NCI-H128 (cell line): ENCODE measurements around the gene NPHP3.

Experiments used
- DNase-seq: peaks from one replicate; lab custom pipeline; 2025; ENCODE audit not compliant: unreplicated experiment; lab: John Stamatoyannopoulos, UW

The NPHP3 gene

GRCh38 chr3:132703733-132704132 is 18.5 kb downstream of the NPHP3 start:
- no peak for DNase-seq

DNA sequence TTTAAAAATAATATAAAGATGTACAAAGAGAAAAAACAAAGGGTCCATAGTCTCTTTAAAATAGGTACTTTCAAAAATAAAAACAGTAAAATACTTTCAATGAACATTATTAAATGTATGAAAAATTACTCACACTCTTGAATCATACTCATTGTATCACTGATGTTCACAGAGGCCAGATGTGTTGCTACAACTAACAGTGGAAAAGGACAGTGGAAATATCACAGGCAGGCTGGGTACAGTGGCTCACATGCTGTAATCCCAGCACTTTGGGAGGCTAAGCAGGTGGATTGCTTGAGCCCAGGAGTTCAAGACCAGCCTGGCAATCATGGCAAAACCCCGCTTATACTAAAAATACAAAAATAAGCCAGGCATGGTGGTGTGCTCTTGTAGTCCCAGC is 26.8 kb downstream of the NPHP3 start:
- DNase-seq, result no peak

- DNase-seq, result no peak
These were observed 27.2 kb downstream of the NPHP3 start for GRCh38 chr3:132694991-132695390.

- no peak for DNase-seq
These were observed 32.2 kb downstream of the NPHP3 start for GRCh38 chr3:132690040-132690439.

GRCh38 chr3:132682201-132682600 is 40.0 kb downstream of the NPHP3 start:
- no peak for DNase-seq

GRCh38 chr3:132681421-132681820 is 40.8 kb downstream of the NPHP3 start:
- no peak for DNase-seq

DNA sequence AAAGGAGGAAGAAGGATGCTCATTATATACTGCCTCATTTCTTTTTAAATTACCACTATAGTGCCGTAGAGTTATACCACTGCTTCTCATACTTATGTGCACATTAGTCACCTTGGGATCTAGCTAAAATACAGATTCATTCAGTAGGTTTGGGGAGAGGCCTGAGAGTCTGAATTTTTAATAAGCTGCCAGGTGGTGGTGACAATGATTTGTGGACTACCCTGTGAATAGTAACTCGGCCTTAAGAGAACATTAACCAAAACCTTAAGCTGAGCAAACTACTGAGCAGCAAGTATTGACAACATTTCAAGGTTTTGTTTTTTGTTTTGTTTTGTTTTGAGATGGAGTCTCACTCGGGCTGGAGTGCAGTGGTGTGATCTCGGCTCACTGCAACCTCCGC is 42.3 kb downstream of the NPHP3 start:
- no peak for DNase-seq

DNA sequence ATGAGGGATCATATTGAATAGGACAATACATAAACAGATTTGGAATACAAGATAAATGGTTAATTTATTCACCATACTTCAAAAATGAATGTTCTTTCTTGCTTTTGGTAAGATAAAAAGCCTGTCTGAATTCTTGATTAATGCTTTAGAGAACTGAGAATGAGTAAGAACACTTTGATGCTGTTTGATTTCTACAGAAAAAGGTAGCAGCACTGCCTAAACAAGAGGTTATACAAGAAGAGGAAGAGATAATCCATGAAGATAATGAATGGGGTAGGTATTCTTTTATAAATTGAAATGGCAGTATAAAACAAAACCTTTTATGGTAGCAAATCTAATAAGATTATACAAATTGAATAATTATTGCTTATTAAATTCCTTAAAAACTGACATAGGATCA is 46.8 kb downstream of the NPHP3 start:
- no peak for DNase-seq

GRCh38 chr3:132669256-132669777 is 52.9 kb downstream of the NPHP3 start:
- DNase-seq, result no peak

DNA sequence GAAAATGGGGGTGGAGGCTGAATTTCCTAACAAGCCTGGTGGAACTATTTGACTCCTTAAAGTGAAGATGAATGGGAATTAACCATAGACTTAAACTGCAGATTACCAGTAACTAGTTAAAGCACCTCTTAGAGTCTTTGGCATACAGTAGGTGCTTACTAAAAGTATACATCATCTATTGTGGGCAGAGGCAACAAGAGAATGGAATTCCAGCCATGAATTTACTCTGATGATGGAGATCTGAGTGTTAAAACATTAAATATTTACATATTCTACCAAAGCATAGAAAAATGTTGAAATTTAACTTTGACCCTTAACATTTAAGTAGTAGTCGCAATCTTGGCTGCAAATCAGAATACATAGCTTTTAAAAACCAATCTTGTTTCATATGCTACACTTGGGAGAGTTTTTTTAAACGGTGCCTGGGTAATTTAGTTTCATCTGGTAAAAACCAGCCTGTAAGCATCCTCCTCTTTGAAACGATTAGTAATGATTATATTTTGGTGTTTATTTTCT is 56.9 kb downstream of the NPHP3 start:
- DNase-seq, result no peak

- no peak for DNase-seq
These were observed 60.0 kb downstream of the NPHP3 start for GRCh38 chr3:132662212-132662611.

DNA sequence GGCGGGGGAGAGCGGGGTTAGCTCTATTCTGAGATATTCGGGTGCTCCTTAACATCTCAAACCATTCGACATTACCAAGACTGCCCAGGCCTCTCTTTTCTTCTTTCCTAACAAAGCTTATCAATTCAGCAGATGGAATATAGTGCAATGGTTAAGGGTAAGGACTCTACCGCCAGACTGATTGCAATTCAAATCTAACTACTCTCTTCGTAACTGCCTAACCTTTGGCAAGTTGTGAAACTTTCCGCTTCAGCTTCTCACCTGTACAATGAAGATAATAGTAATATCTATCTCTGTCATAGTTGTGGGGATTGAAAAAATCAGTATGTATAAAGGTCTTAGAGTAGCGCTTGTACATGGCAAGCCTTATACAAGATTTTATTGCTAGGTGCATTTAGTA is 61.1 kb downstream of the NPHP3 start:
- no peak for DNase-seq

- no peak for DNase-seq
These were observed 61.5 kb downstream of the NPHP3 start for GRCh38 chr3:132660811-132661070.

DNA sequence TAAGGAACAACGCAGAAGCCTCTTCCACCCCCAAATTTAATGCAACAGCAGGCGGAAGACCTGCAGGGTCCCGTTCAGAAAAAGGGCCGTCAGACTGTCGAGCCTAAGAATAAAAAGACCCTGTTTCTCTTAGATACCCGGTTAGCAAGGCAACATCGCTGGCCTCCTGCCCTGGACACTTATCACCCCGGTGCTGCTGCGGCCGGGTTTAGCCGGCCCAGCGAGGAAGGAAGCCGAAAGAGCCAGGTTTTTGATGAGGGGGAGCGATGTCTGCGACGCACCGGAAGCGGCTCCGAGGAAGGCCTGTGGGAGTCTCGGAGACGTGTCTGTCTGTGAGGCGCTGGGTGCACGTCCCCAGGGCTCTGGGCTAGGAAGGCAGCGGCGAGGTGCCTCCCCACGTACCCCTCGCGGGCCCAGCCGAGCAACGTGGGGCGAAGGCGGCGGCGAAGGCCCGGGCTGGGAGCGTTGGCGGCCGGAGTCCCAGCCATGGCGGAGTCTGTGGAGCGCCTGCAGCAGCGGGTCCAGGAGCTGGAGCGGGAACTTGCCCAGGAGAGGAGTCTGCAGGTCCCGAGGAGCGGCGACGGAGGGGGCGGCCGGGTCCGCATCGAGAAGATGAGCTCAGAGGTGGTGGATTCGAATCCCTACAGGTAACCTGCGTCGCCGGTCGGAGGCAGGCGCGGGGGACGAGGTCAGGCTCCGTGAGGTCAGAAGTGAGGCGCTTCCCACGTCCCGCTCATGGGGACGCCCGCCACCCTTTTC is 62.0 kb downstream of the NPHP3 start, which contains the start of gene UBA5:
UBA5 (plus strand) TSS at position 278 of the 759 bp plus-strand sequence; CDS start at position 487, 209 bp downstream.
- peak; percentile 64 for DNase-seq

DNA sequence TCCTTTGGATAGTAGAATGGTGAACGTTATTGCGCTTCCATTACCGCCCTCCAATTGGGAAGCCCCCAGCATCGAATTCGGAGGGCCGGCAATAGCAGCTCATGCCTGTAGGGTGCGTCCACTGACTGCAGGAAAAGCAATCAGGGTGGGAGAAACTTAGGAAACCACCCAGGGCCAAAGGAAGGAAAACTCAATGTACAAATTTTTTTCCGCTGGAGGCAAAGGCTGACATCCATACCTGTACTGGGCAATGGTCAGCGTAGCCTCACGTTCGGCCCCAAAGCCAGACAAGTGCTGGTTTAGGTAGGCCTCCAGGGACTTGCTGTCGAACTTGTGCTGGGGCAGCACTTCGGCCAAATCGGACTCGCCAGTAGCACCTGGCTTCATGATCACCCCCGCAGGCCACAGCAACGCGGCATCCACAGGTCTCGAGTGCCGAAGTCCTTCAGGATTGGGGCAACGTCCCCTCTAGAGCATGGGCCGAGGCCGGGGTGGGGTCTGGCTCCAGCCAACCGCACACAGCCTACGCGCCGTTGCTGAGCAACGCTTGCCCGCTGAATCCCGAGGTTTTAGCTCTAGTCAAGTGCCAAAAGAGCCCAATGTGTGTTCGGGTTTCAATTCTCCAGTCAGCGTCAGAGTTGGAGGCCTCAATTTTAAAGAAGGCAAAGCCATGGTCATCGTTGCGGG is 62.7 kb downstream of the NPHP3 start, which contains the start of gene ACAD11:
ACAD11 (minus strand) TSS at position 445 of the 687 bp plus-strand sequence; CDS start at position 387, 58 bp downstream.
- DNase-seq, result peak; percentile 68

GRCh38 chr3:132659000-132659364 is 63.2 kb downstream of the NPHP3 start:
- DNase-seq, result no peak

- DNase-seq, result no peak
These were observed 64.1 kb downstream of the NPHP3 start for GRCh38 chr3:132657869-132658747.

DNA sequence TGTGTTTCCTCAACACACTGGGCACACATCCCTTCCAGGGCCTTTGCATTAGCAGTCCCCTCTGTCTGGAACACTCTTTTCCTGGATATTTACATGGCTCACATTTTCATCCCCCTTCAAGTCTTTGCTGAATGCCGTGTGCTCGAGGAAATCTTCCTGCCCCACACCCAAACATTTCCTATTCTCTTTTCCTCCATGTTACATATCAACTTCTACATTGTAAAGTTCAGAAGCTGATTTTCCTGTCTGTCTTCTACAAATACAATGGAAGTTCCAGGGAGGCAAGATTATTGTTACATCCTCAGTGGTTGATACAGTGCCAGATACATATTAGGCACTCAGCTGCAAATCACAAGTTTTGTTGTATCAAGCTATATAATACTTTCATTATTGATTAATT is 66.7 kb downstream of the NPHP3 start:
- DNase-seq, result no peak

GRCh38 chr3:132654721-132655120 is 67.5 kb downstream of the NPHP3 start:
- no peak for DNase-seq

DNA sequence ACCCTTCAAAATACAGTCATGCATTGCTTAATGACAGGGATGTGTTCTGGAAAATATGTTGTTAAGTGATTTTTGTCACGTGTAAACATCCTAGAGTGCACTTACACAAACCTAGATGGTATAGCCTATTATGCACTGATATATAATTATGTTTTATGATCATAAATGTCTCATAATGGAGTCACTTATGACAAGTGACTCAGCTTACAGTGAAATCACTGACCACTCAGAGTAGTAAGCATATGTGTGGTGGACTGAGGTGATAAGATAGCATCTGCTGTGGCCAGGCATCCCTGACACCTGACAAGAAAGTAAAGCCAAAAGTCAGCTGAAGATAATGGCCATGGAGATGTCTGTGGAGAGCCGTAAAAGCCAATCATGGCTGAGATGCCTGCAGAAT is 68.0 kb downstream of the NPHP3 start:
- DNase-seq, result no peak

DNA sequence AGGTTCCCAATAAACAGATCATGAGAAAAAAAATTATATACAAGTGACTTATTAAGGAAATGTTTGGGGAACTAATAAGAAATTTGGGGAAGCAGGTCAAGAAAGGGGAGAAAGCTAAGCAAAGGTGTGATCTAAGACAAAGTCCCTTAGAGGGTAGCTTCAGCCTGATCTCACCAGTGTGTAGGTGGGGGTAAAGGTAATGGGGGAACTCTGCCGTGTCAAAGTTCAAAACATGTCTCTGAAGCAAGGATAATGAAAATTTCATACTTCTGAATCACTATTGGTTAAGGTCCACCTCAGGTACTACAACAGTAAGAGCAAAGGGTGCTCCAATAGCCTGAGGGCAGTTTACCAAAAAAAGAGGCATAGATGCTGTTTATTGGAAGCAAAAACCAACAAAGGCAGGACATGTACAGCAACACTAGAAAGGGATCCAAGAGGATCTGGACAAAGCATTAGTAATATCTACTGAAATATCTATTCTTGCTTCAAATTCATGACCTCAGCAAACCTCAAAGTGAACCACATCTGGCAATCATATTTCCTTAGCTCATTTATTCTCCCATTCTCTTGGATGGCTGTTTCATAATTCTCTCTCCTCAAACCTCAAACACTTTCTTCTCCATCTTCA is 69.5 kb downstream of the NPHP3 start:
- no peak for DNase-seq
